Fibroblast of the aortic adventitia (primary cell): ENCODE results near the gene KRTAP19-7. TPM values are rescaled to one million over a fixed set of nuclear protein-coding genes. Genes with fewer than 3 reads are reported as not detected.

ENCODE experiments used
- DNase-seq: peaks from one replicate; pipeline ENCODE4 v3.0.0-alpha.2; 2010; ENCODE audit warnings: low read depth
- H3K4me3 ChIP-seq: 2 replicates; pipeline ENCODE4 v1.5.1; 2011; ENCODE audit warnings: low read depth, mild to moderate bottlenecking, control low read depth, low read length, moderate library complexity
- total RNA-seq: library from RNA; depleted of rRNA; stranded (reverse); fragments of >200 nt; gene quantifications from 2 replicates; pipeline ENCODE4 v1.2.3, GENCODE V29; 2012; ENCODE audit warnings: low replicate concordance
- TF ChIP-seq, protein P1 (sequence below): IDR thresholded peaks from 2 replicates; pipeline ENCODE4 v1.5.1; 2011; ENCODE audit warnings: mild to moderate bottlenecking, low read length, control low read depth, inconsistent platforms; ENCODE audit not compliant: insufficient read depth

The KRTAP19-7 gene
- total RNA-seq, 1 donor: not detected

DNA sequence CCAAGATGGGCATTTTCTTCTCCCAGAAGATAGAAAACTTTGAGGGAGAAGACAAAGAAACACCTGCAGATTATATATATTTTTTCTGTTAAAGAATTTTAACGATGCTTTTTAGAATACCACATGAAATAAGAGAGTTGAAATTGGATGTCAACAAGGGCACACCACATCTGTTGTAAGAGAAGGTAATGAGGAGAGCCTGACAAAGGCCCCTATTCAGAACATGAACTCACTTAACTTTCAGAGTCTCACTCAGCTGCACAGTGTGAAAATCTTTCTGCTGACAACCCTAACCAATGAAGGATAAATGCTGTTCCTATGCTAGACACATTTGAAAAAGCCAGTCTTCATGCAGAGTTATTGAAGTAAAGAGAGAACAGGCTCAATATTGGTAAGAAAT lies 21.8 kb upstream of the KRTAP19-7 start:
- H3K4me3 ChIP-seq: no peak overlapping the region
- no peak for DNase-seq
- TF ChIP-seq, protein P1, sequence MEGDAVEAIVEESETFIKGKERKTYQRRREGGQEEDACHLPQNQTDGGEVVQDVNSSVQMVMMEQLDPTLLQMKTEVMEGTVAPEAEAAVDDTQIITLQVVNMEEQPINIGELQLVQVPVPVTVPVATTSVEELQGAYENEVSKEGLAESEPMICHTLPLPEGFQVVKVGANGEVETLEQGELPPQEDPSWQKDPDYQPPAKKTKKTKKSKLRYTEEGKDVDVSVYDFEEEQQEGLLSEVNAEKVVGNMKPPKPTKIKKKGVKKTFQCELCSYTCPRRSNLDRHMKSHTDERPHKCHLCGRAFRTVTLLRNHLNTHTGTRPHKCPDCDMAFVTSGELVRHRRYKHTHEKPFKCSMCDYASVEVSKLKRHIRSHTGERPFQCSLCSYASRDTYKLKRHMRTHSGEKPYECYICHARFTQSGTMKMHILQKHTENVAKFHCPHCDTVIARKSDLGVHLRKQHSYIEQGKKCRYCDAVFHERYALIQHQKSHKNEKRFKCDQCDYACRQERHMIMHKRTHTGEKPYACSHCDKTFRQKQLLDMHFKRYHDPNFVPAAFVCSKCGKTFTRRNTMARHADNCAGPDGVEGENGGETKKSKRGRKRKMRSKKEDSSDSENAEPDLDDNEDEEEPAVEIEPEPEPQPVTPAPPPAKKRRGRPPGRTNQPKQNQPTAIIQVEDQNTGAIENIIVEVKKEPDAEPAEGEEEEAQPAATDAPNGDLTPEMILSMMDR: no peak

DNA sequence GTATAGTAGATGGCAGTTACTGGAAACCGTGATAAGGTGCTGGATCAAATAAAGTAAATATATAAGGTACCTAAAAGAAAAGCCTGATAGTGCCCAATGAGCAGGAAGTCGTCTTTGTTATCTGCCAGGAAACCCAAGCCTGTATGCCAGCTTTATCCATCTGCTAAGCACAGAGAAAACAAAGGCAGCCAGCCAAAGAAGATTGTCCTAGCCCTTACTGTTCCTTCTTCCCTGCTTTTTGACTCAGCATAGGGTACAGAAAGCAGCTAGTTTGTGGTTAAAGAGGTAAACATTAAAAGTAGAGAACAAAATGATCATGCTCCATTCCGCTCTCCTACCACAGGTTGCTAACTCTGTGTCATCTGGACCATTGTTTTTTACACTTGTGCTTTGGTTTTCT lies 19.0 kb upstream of the KRTAP19-7 start:
- TF ChIP-seq, protein P1: no peak
- DNase-seq: no peak

DNA sequence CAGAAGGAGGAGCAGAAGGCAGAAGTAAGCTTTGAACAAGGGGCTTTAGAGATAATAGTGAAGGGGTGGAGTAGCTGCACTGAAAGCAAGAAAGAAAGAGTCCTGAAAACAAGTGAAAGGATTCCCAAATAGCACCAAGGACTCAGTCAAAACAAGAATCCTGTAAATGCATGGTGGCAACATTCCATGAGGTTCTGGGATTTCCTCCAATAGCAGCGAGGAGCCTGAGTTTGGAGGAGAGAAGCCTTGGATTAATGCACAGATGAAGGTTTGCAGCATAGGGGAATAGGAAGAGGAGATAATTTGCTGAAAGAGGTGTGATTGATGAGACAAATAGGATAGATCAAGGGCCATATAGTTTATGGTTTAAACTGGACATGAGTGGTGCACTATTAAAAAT lies 18.2 kb upstream of the KRTAP19-7 start:
- TF ChIP-seq, protein P1: no peak
- DNase-seq: no peak
- no peak overlapping the region for H3K4me3 ChIP-seq

More for the DNA sequence above, 19.0 kb upstream of the KRTAP19-7 start:
- no peak overlapping the region for H3K4me3 ChIP-seq

DNA sequence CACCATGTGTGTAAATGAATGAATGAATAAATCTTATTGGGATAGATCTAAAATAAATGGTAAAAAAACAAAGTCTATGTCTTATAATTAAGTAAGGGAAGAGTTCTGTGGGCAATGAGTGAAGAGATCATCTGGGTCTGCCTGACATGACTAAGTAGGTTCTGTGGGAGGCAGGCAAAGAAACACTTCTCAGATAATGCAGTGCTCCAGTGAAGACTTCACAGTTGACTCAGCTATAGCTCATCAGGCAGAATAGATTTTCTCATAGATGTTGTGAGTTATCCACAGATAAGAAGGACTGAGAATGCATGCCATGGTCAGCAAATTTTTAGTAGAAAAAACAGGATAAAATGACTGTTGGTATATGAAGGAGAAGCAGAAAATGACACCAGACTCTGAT lies 16.7 kb upstream of the KRTAP19-7 start:
- H3K4me3 ChIP-seq: no peak overlapping the region
- TF ChIP-seq, protein P1: no peak
- DNase-seq: no peak

DNA sequence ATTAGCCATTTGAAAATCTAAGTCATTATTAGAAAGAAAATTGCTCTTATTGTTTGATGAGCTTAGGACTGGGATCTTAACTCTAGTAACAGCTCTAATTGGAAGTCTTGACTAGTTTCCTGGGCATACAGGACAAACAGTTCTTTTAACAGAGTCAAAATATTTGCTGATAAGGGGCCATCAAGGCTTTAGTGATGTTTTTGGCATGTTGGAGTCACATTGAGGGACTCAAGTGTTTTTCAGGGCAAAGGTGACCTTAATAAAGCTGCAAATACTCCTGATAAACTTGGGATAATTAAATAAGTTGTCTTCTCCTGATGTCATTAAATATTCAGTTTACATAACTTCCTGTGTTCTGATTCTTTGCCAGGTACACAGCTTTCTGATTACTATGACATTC lies 6.5 kb upstream of the KRTAP19-7 start:
- H3K4me3 ChIP-seq: no peak overlapping the region
- no peak for DNase-seq
- TF ChIP-seq, protein P1: no peak

DNA sequence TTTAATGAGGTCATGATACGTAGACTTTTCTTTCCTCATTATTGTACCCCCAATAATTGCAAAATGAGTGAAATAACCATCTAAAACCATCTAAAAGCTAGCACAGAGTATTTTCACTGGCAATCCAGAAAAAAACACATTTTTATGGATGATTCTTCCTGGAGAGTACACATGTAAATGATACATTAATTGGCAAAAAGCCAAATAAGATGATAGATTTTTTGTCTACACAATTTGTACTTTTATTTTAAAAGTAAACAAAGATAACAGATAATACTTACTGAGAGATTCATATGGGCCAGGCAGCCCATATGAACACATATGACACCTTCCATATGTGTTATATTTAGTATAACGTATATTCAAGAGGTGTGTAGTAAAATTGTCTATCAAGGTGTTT lies 2.5 kb upstream of the KRTAP19-7 start:
- DNase-seq: no peak
- no peak overlapping the region for H3K4me3 ChIP-seq
- TF ChIP-seq, protein P1: no peak

DNA sequence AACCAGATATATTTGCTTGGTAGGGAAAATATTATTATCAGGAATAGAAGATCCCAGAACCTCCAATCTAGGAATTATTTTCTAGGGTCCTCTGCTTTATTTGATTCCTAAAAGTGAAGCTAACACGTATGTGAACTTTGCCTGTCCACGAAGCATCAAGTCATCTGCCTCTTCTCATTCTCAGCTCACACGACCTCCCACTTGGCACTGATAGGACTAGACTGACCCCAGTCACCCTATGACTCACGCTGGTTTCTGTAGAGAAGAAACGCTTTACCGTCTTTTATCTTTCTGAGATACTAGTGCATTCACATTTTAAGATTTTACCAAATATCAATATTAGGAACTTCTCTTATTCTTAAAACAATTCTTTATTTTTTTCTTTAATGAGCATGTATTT lies 2.0 kb upstream of the KRTAP19-7 start:
- DNase-seq: no peak
- TF ChIP-seq, protein P1: no peak
- no peak overlapping the region for H3K4me3 ChIP-seq
